GM19043 (cell line): ENCODE data around the gene CYBRD1.

Experiments used
- ATAC-seq: cut with Tn5 transposase; IDR thresholded peaks from one replicate; pipeline ENCODE4 v1.9.1; 2021; ENCODE audit warnings: low read depth; ENCODE audit not compliant: unreplicated experiment

Gene CYBRD1

GRCh38 chr2:171550613-171551012, 28.3 kb downstream of the CYBRD1 start:
- ATAC-seq = no peak

GRCh38 chr2:171551836-171552235, 29.6 kb downstream of the CYBRD1 start:
- no peak for ATAC-seq

GRCh38 chr2:171553236-171553635, 31.0 kb downstream of the CYBRD1 start:
- no peak for ATAC-seq

GRCh38 chr2:171553858-171554257, 31.6 kb downstream of the CYBRD1 start:
- no peak for ATAC-seq

GRCh38 chr2:171554991-171555615, 32.8 kb downstream of the CYBRD1 start:
- ATAC-seq = no peak

- no peak for ATAC-seq
Observed at GRCh38 chr2:171557363-171557762, 35.1 kb downstream of the CYBRD1 start.

- no peak for ATAC-seq
Observed at GRCh38 chr2:171563301-171563700, 41.0 kb downstream of the CYBRD1 start.

- no peak for ATAC-seq
Observed at GRCh38 chr2:171564463-171564862, 42.2 kb downstream of the CYBRD1 start.

- no peak for ATAC-seq
Observed at GRCh38 chr2:171566057-171566456, 43.8 kb downstream of the CYBRD1 start.

GRCh38 chr2:171566753-171567152, 44.5 kb downstream of the CYBRD1 start:
- no peak for ATAC-seq

- ATAC-seq = no peak
Observed at GRCh38 chr2:171568089-171568488, 45.8 kb downstream of the CYBRD1 start.

GRCh38 chr2:171571721-171572120, 49.4 kb downstream of the CYBRD1 start:
- no peak for ATAC-seq

GRCh38 chr2:171574149-171574795, 52.0 kb downstream of the CYBRD1 start:
- ATAC-seq = peak; percentile 82

GRCh38 chr2:171575606-171576005, 53.3 kb downstream of the CYBRD1 start:
- no peak for ATAC-seq

- ATAC-seq = no peak
Observed at GRCh38 chr2:171578127-171578803, 56.0 kb downstream of the CYBRD1 start.

GRCh38 chr2:171579481-171579880, 57.2 kb downstream of the CYBRD1 start:
- no peak for ATAC-seq

- ATAC-seq = no peak
Observed at GRCh38 chr2:171583566-171583965, 61.3 kb downstream of the CYBRD1 start.

- ATAC-seq = no peak
Observed at GRCh38 chr2:171584001-171584400, 61.7 kb downstream of the CYBRD1 start.

GRCh38 chr2:171587132-171587531, 64.9 kb downstream of the CYBRD1 start:
- no peak for ATAC-seq

GRCh38 chr2:171587567-171587966, 65.3 kb downstream of the CYBRD1 start:
- ATAC-seq = no peak

GRCh38 chr2:171590116-171590515, 67.8 kb downstream of the CYBRD1 start:
- ATAC-seq = no peak

GRCh38 chr2:171592036-171592555, 69.8 kb downstream of the CYBRD1 start:
- ATAC-seq = no peak
